Colonic mucosa (tissue), 4 donors: ENCODE data around the gene HCN4. TPM values are rescaled to one million over a fixed set of nuclear protein-coding genes. Genes with fewer than 3 reads are reported as not detected.

Source experiments
- DNase-seq: peaks from one replicate; pipeline ENCODE4 v3.0.0-alpha.2; 2020
- H3K27ac ChIP-seq: fragments of 200-600 bp; one replicate; pipeline ENCODE4 v1.8.0; 2021
- H3K27me3 ChIP-seq: fragments of 200-600 bp; one replicate; pipeline ENCODE4 v1.8.0; 2021
- H3K36me3 ChIP-seq: fragments of 200-600 bp; one replicate; pipeline ENCODE4 v1.8.0; 2021
- H3K4me1 ChIP-seq: fragments of 200-600 bp; one replicate; pipeline ENCODE4 v1.8.0; 2021; ENCODE audit warnings: mild to moderate bottlenecking
- H3K4me3 ChIP-seq: fragments of 200-600 bp; one replicate; pipeline ENCODE4 v1.8.0; 2021
- H3K9ac ChIP-seq, 2 donors: one replicate each; pipeline ENCODE4 v1.7.0; 2013; ENCODE audit warnings: control low read depth in 2 of 2, low read depth in 2 of 2, low read length in 2 of 2
- H3K9me3 ChIP-seq: fragments of 200-600 bp; one replicate; pipeline ENCODE4 v1.8.0; 2021
- intact Hi-C: fragments of 100-400 bp; cut with DNase I; formaldehyde crosslinking; loops from one replicate; pipeline ENCODE4 v1.14.1; 2022
- total RNA-seq, 2 donors: library from RNA; stranded (reverse); fragmentation: NEBNext Ultra II Directional in 1 of 2; extraction: Animal tissue kit (Norgen Biotek cat#: 25700) in 1 of 2; gene quantifications; one replicate each; pipeline ENCODE4 v1.2.1, GENCODE V29; 2021
- TF ChIP-seq, protein P1 (sequence below): fragments of 200-600 bp; IDR thresholded peaks from one replicate; pipeline ENCODE4 v1.8.0; 2022; ENCODE audit warnings: antibody characterized with exemption, mild to moderate bottlenecking
- donor health status: healthy.
- donor health status: DM: no; HTN: no; CAD: no.
- donor health status: DM: no; HTN: no; CAD: no.

HCN4 gene
- total RNA-seq, 2 donors from 2014 or later = 0.08 to 0.10 TPM

DNA sequence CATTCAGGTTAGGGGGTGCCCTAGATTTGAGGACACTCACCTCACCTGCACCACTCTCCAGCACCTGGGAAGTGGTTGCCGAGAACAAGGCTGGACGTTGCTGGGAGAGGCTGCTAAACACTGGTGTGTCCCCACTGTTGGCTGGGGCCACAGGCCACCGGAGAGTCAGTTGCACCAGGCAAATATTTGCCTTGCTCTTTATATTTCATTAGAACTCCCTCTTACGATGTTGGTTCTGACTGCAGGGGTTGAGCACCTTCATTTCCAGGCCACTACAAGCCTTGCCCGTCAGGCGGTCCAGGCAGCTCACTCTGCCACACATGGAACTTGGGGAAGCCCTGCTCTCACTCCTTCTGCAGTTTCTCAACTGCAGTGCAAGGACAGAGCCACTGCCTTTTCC is 30.7 kb downstream of the HCN4 start:
- H3K27ac ChIP-seq = no peak overlapping the region
- no peaks in the 10 kb centered on the region for H3K9me3 ChIP-seq
- no peaks in the 10 kb centered on the region for H3K4me1 ChIP-seq
- TF ChIP-seq, protein P1, sequence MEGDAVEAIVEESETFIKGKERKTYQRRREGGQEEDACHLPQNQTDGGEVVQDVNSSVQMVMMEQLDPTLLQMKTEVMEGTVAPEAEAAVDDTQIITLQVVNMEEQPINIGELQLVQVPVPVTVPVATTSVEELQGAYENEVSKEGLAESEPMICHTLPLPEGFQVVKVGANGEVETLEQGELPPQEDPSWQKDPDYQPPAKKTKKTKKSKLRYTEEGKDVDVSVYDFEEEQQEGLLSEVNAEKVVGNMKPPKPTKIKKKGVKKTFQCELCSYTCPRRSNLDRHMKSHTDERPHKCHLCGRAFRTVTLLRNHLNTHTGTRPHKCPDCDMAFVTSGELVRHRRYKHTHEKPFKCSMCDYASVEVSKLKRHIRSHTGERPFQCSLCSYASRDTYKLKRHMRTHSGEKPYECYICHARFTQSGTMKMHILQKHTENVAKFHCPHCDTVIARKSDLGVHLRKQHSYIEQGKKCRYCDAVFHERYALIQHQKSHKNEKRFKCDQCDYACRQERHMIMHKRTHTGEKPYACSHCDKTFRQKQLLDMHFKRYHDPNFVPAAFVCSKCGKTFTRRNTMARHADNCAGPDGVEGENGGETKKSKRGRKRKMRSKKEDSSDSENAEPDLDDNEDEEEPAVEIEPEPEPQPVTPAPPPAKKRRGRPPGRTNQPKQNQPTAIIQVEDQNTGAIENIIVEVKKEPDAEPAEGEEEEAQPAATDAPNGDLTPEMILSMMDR = no peak
- no peaks in the 10 kb centered on the region for H3K36me3 ChIP-seq
- intact Hi-C loops = no loop called here
- H3K9ac ChIP-seq = no peak overlapping the region
- no peaks in the 10 kb centered on the region for H3K27me3 ChIP-seq
- no peak overlapping the region for H3K4me3 ChIP-seq
- DNase-seq = no peak

DNA sequence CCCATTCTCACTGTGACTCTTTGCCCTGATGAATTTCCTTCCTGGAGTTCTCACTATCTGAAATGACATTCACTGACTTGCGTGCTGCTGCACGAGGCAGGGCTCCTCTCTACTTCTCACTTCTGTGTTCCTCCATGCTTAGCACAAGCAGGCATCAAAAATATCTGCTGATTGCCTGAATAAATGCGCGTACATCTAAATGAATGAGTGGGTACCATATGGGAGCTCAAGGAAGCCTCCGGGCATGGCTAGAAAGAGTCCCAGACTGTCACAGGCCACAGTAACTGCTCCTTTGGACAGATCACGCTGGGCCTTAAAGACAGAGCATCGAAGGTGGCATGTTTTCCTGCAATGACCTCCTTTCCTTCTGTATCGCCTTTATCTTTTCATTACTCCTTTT is 31.6 kb downstream of the HCN4 start:
- Histone ChIP-seq H3K9me3 (no peaks in the 10 kb centered on the region), H3K36me3 (no peaks in the 10 kb centered on the region), H3K27me3 (no peaks in the 10 kb centered on the region), H3K27ac (no peak overlapping the region), H3K9ac (no peak overlapping the region), H3K4me1 (no peaks in the 10 kb centered on the region), H3K4me3 (no peak overlapping the region)
- TF ChIP-seq, protein P1 = no peak
- no peak for DNase-seq
- intact Hi-C loops = no loop called here

DNA sequence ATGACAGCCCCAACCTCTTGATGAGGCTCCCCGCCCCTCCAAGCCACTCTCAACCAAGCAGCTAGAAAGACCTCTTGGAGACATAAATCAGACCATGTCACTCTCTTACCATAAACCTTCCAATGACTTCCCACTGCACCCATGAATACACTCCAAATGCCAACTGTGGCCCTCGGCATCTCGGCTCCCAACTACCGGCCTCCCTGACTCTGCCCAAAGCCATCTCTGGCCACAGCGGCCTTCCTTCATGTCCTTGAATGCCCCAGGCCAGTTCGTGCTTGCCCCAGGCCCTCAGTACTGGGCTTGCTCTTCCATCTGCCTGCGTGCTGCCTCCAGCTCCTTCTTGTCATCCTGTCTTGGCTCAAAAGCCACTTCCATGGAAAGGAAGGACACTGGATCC is 32.0 kb downstream of the HCN4 start:
- H3K9me3 ChIP-seq = no peaks in the 10 kb centered on the region
- no peaks in the 10 kb centered on the region for H3K36me3 ChIP-seq
- TF ChIP-seq, protein P1 = no peak
- H3K4me1 ChIP-seq = no peaks in the 10 kb centered on the region
- H3K9ac ChIP-seq = no peak overlapping the region
- H3K27ac ChIP-seq = no peak overlapping the region
- H3K27me3 ChIP-seq = no peaks in the 10 kb centered on the region
- no peak overlapping the region for H3K4me3 ChIP-seq
- intact Hi-C loops = no loop called here
- no peak for DNase-seq

DNA sequence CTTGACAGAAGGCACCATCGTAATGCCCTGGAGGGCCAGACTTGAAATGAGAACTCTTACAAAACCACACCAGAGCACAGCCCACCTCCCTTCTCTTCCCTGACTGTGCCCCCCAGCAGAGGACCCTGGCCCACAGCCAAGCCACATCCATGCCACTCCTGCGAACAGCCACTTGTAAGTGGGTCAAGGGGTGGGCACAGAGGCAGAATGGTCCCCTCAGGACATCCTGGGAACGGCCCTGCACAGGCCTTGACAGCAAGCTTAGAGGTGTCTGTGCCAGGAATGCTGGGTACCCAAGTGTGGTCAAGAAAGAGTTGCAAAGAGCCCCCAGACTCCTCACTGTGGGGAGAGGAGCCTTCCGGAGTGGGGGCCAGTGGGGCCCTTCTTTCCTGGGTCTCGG is 33.3 kb downstream of the HCN4 start:
- DNase-seq = no peak
- intact Hi-C loops = no loop called here
- TF ChIP-seq, protein P1 = no peak
- Histone ChIP-seq H3K4me3 (no peak overlapping the region), H3K9me3 (no peaks in the 10 kb centered on the region), H3K36me3 (no peaks in the 10 kb centered on the region), H3K27ac (no peak overlapping the region), H3K9ac (no peak overlapping the region), H3K27me3 (no peaks in the 10 kb centered on the region), H3K4me1 (no peaks in the 10 kb centered on the region)

DNA sequence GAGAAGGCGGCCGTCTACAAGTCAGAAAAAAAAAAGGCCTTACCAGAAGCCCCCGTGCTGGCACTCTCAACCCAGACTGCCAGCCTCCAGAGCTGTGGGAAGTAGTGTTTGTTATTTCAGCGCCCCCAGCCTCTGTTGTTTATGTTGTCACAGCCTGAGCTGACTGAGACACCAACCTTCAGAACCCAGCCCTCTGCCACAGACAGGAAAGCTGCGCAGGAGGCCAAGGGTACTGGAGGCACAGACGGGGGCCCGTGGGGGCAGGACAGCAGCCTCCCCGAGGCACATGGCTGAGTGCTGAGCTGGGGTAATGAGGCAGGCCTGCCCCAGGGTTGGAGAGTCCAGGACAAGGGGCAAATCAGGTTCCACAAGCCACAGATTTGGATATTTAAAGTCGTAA is 33.7 kb downstream of the HCN4 start:
- H3K9me3 ChIP-seq = no peaks in the 10 kb centered on the region
- H3K9ac ChIP-seq = no peak overlapping the region
- TF ChIP-seq, protein P1 = no peak
- H3K27ac ChIP-seq = no peak overlapping the region
- no peak for DNase-seq
- H3K4me3 ChIP-seq = no peak overlapping the region
- intact Hi-C loops = no loop called here
- H3K27me3 ChIP-seq = no peaks in the 10 kb centered on the region
- no peaks in the 10 kb centered on the region for H3K4me1 ChIP-seq
- no peaks in the 10 kb centered on the region for H3K36me3 ChIP-seq

DNA sequence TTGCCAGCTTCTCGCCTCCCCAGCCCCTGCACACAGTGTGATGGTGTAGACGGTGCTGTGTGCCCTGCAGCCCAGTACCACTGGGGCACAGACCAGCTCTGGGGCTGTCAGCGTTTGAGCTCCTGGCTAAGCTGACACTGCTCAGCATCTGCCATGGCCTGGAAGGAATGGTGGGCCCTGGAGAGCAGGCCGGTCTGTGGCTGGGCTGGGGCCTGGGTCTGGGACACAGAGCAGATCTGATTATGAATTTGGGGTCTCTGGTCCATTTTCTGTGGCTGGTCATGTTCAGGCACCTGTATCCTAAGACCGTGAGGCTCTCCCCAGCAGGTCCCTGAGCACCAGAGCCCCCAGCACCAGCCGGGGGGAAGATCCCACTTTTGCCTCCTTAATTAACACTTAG is 34.7 kb downstream of the HCN4 start:
- TF ChIP-seq, protein P1 = no peak
- no peak for DNase-seq
- H3K27me3 ChIP-seq = no peaks in the 10 kb centered on the region
- H3K4me3 ChIP-seq = no peak overlapping the region
- H3K27ac ChIP-seq = no peak overlapping the region
- H3K36me3 ChIP-seq = no peaks in the 10 kb centered on the region
- no peak overlapping the region for H3K9ac ChIP-seq
- H3K4me1 ChIP-seq = no peaks in the 10 kb centered on the region
- intact Hi-C loops = no loop called here
- H3K9me3 ChIP-seq = no peaks in the 10 kb centered on the region
